Parathyroid adenoma (tissue), 2 donors: ENCODE data around the gene RBKS.

Source experiments
- H2AFZ ChIP-seq: fragments of 300-600 bp; sonication (generic); one replicate; pipeline ENCODE4 v1.7.0; 2017; ENCODE audit warnings: antibody characterized with exemption, mild to moderate bottlenecking
- H3K27ac ChIP-seq: fragments of 300-600 bp; sonication (generic); one replicate; pipeline ENCODE4 v1.7.0; 2017
- H3K27me3 ChIP-seq: fragments of 300-600 bp; sonication (generic); one replicate; pipeline ENCODE4 v1.7.0; 2017; ENCODE audit warnings: low read length; ENCODE audit not compliant: control insufficient read depth, insufficient read depth
- H3K36me3 ChIP-seq: fragments of 300-600 bp; sonication (generic); one replicate; pipeline ENCODE4 v1.7.0; 2017; ENCODE audit warnings: low read length; ENCODE audit not compliant: control insufficient read depth, insufficient read depth
- H3K4me1 ChIP-seq: fragments of 300-600 bp; sonication (generic); one replicate; pipeline ENCODE4 v1.7.0; 2017; ENCODE audit warnings: control low read depth
- H3K4me2 ChIP-seq: fragments of 300-600 bp; sonication (generic); one replicate; pipeline ENCODE4 v1.7.0; 2017; ENCODE audit warnings: low read length
- H3K4me3 ChIP-seq: fragments of 300-600 bp; sonication (generic); one replicate; pipeline ENCODE4 v1.7.0; 2017; ENCODE audit warnings: low read depth, low read length
- H3K79me2 ChIP-seq: fragments of 300-600 bp; sonication (generic); one replicate; pipeline ENCODE4 v1.7.0; 2017; ENCODE audit warnings: control low read depth
- H3K9ac ChIP-seq: fragments of 300-600 bp; sonication (generic); one replicate; pipeline ENCODE4 v1.7.0; 2017; ENCODE audit warnings: mild to moderate bottlenecking
- H3K9me3 ChIP-seq: fragments of 300-600 bp; sonication (generic); one replicate; pipeline ENCODE4 v1.7.0; 2017; ENCODE audit warnings: low read length; ENCODE audit not compliant: control insufficient read depth
- TF ChIP-seq, protein P1 (sequence below): fragments of 300-600 bp; sonication (generic); IDR thresholded peaks from one replicate; pipeline ENCODE4 v1.7.0; 2017; ENCODE audit warnings: antibody characterized with exemption, mild to moderate bottlenecking
- donor health status: primary hyperparathyroidism.

RBKS gene

DNA sequence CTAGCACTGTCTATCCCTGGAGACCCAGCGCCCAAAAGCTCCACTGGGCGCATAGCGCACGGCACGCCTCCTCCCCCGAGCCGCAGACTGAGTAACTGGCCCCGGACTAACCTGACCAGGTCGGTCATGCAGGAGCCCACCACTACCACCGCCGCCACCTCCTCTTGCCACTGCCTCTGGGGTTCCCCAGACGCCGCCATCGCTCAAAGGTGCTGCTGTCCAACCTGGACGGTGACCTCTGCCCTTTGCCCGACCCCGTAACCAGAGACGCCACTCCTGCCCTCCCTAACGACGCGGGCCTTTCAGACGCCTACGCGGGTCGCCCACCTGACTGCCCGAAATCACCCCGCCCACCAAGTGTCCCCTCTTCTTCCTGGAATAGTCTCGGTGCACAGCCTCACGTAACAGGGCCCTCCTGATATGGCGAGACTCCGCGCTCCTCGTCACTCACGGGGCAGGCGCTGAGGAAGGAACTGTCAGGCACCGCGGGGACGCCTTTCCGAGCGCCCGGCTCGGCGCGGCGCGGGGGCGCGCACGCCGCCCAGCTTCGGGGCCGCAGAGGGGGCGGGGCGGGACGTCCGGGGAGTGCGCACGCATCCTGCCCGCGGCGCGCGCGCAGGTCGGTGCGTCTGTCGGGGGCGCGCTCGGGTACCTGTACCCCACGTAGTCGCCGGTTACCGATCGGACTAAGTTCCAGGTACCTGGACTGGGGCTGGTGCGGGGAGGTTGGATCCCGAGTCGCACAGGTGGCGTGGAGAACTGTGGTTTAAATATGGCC lies at the start of gene RBKS, which contains the start of gene BABAM2:
RBKS (minus strand) TSS at position 242 of the 778 bp plus-strand sequence; CDS start at position 200, 42 bp downstream.
BABAM2 (plus strand) TSS at position 584 of the 778 bp plus-strand sequence. CDS start 3,828 bp downstream, outside the sequence.
- H3K4me1 ChIP-seq = peaks cover 2% of the 10 kb centered on the region
- peak within 1 kb of the TSS; percentile 80 for H3K4me3 ChIP-seq
- H2AFZ ChIP-seq = peak within 1 kb of the TSS; percentile 96
- H3K9me3 ChIP-seq = no peaks in the 10 kb centered on the region
- peak within 1 kb of the TSS; percentile 92 for H3K27ac ChIP-seq
- no peaks in the 10 kb centered on the region for H3K36me3 ChIP-seq
- H3K79me2 ChIP-seq = peaks cover 3% of the 10 kb centered on the region
- TF ChIP-seq, protein P1, sequence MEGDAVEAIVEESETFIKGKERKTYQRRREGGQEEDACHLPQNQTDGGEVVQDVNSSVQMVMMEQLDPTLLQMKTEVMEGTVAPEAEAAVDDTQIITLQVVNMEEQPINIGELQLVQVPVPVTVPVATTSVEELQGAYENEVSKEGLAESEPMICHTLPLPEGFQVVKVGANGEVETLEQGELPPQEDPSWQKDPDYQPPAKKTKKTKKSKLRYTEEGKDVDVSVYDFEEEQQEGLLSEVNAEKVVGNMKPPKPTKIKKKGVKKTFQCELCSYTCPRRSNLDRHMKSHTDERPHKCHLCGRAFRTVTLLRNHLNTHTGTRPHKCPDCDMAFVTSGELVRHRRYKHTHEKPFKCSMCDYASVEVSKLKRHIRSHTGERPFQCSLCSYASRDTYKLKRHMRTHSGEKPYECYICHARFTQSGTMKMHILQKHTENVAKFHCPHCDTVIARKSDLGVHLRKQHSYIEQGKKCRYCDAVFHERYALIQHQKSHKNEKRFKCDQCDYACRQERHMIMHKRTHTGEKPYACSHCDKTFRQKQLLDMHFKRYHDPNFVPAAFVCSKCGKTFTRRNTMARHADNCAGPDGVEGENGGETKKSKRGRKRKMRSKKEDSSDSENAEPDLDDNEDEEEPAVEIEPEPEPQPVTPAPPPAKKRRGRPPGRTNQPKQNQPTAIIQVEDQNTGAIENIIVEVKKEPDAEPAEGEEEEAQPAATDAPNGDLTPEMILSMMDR = no peak
- H3K4me2 ChIP-seq = peak within 1 kb of the TSS; percentile 71
- no peaks in the 10 kb centered on the region for H3K27me3 ChIP-seq
- H3K9ac ChIP-seq = peak within 1 kb of the TSS; percentile 65

DNA sequence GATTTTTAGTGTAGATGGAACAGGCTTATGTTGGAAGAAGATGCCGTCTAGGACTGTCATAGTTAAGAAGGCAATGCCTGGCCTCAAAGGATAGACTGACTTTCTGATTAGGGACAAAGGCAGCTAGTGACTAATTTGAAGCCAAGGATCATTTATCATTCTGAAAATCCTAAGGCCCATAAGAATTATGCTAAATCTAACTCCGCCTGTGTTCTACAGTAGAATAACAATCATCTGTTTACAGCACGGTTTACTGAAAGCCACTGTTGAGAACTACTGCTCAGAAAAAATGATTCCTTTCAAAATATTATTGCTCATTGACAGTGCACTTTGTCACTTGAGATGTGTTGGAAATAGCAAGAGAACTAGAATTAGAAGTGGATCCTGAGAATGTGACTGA lies 44.8 kb upstream of the RBKS start:
- TF ChIP-seq, protein P1 = no peak
- Histone ChIP-seq H3K4me3 (no peak overlapping the region), H3K27me3 (no peaks in the 10 kb centered on the region), H3K4me1 (no peaks in the 10 kb centered on the region), H3K36me3 (no peaks in the 10 kb centered on the region), H3K79me2 (peaks cover 9% of the 10 kb centered on the region), H3K9ac (no peak overlapping the region), H3K27ac (no peak overlapping the region), H2AFZ (no peak overlapping the region), H3K9me3 (no peaks in the 10 kb centered on the region), H3K4me2 (no peak overlapping the region)

DNA sequence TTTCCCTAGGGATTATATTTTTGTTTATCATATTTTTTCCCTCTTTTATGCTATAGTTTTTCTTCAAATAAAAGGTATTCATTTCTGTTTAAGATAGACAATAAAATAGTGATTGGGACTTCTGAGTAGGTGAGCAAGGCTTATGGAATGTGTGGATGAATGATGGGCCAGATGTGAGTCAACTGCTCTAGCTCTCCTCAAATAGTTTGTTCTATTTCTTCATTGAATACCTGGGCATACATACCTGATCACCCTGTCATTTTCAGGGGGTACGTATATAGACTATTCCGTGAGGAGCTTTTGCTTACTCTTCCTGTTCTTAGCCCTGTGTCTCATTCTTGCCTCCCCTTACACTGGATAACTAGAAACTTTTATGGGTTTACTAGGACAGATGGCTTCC lies 42.2 kb upstream of the RBKS start:
- Histone ChIP-seq H2AFZ (no peak overlapping the region), H3K79me2 (peaks cover 7% of the 10 kb centered on the region), H3K4me1 (no peaks in the 10 kb centered on the region), H3K27me3 (no peaks in the 10 kb centered on the region), H3K4me3 (no peak overlapping the region), H3K4me2 (no peak overlapping the region), H3K9me3 (no peaks in the 10 kb centered on the region), H3K36me3 (no peaks in the 10 kb centered on the region), H3K9ac (no peak overlapping the region), H3K27ac (no peak overlapping the region)
- TF ChIP-seq, protein P1 = no peak

DNA sequence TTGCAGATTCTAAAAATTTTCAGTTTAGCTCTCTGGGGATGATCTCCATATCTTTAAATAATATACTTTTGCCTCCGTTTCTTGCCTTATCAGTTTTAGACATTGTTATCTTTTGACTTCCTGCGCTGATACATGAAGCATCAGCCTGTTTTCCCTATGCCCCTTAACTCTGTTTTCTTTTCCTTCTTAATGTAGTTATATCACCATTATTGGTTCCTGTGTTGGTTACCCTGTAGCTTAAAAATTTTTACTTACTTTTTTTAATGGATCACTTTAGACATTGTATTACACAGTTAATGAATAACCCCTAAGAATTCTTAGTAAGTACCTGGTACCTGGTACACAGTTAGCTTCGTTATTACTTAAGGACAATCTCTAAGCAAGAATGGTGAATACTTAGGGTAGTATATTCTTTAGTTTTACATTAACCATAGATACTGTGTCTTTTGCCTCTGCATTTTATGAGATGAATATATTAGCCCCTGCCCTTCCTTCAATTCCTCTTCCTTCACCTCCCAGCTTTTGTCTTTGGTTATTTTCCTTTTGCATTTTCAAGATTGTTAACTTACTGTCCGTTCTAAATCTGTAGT lies 41.3 kb upstream of the RBKS start:
- TF ChIP-seq, protein P1 = no peak
- no peak overlapping the region for H3K4me2 ChIP-seq
- no peaks in the 10 kb centered on the region for H3K4me1 ChIP-seq
- no peaks in the 10 kb centered on the region for H3K9me3 ChIP-seq
- H3K36me3 ChIP-seq = no peaks in the 10 kb centered on the region
- no peak overlapping the region for H3K9ac ChIP-seq
- no peaks in the 10 kb centered on the region for H3K27me3 ChIP-seq
- no peak overlapping the region for H3K4me3 ChIP-seq
- H3K27ac ChIP-seq = no peak overlapping the region
- no peak overlapping the region for H2AFZ ChIP-seq
- peaks cover 2% of the 10 kb centered on the region for H3K79me2 ChIP-seq
